Fibroblast of mammary gland (primary cell): ENCODE measurements around the gene NEURL3.

Experiments used
- DNase-seq: peaks from one replicate; pipeline ENCODE4 v3.0.0-alpha.2; 2010; ENCODE audit warnings: low read depth
- H3K4me3 ChIP-seq: 2 replicates; pipeline ENCODE4 v1.5.1; 2011; ENCODE audit warnings: low read depth, mild to moderate bottlenecking, low read length, moderate library complexity; ENCODE audit not compliant: control insufficient read depth
- CTCF ChIP-seq: conservative IDR thresholded peaks from 2 replicates; pipeline ENCODE4 v1.5.1; 2011; ENCODE audit warnings: low read depth, low read length, inconsistent platforms; ENCODE audit not compliant: control insufficient read depth, insufficient read depth

NEURL3 gene

DNA sequence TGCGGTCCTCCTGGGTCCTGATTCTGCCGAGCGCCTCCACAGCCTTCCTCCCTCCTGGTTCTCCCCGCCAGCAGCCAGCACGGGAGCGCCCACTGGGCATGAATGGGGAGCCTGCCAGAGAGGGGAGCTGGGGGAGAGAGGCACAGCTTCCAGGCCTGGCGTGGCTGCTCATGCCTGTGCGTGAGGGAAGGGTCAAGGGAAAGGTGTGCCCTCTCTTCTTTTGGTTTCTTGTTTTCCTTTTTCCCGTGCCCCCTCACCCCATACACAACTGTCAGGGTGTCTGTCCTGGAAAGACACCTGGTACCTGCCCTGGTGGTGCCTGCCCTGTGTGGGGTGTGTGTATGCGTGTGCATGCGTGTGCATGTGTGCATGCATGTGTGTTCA lies 4.7 kb upstream of the NEURL3 start:
- no peak overlapping the region for H3K4me3 ChIP-seq
- no peak for TF ChIP-seq CTCF
- DNase-seq, result no peak

GRCh38 chr2:96509114-96509846 lies 4.1 kb upstream of the NEURL3 start:
- TF ChIP-seq CTCF, result peak; percentile 89
- peak; percentile 84 for DNase-seq
- H3K4me3 ChIP-seq, result no peak overlapping the region

DNA sequence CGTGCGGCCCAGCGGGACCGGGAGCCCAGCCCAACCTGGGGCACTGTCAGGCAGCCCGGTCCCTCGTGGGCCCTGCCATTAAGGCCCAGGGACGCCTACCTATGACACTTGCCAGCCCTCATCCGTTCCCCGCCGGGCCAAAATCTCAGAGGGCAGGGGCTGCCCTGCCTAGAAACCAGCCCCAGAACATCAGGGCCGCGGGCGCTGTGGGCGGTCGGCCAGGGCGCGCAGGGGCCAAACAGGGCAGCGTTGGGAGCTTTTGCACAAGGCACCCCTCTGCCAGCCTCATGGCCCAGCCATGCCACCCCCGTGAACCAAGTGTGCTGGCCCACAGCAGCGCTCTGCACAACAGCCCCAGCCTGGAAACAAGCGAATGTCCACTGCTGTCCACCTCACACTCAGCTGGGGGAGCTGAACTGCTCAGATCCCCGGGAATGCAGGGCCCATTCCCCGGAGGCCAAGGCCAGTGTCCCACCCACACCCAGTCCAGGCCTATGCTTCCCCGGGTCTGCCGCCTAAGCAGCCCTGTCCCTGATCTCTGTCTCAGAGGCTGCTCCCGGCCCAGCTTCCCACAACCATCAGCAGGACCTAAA lies 3.5 kb upstream of the NEURL3 start:
- no peak for TF ChIP-seq CTCF
- H3K4me3 ChIP-seq, result no peak overlapping the region

GRCh38 chr2:96507957-96508520 lies 2.9 kb upstream of the NEURL3 start:
- H3K4me3 ChIP-seq, result peak overlapping the region; percentile 40
- peak; percentile 33 for DNase-seq
- TF ChIP-seq CTCF, result peak; percentile 62

More for the DNA sequence above, 3.5 kb upstream of the NEURL3 start:
- no peak for DNase-seq

DNA sequence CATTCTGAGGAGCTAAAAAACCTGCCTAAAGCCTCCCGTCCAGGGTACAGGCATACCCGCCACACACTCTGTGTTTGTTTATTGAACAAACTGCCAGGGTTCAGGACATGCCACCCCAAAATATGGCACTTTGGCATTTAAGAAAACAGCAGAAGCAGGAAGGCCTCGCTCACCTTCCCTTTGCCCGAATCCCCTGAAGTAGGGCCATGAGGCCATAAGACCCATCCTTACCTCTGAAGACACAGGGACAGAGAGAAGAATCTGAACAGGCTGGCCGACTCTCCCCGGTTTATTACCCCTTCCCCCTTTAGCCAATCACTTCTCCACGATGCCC lies 1.7 kb upstream of the NEURL3 start:
- no peak for DNase-seq
- no peak for TF ChIP-seq CTCF
- no peak overlapping the region for H3K4me3 ChIP-seq

GRCh38 chr2:96506016-96506906 lies 1.1 kb upstream of the NEURL3 start:
- no peak for DNase-seq
- H3K4me3 ChIP-seq, result no peak overlapping the region
- no peak for TF ChIP-seq CTCF
